K562 (cell line): ENCODE measurements around the gene SMOC2.

Experiments used
- CCAR2 ChIP-seq: fragments of 200-400 bp; formaldehyde crosslinking; IDR thresholded peaks from 2 replicates; pipeline ENCODE4 v1.6.1; 2017; ENCODE audit warnings: mild to moderate bottlenecking, low read depth, low read length
- POLR2A ChIP-seq: fragments of 450-650 bp; conservative IDR thresholded peaks from 2 replicates; pipeline ENCODE4 v1.6.1; 2016
- TF ChIP-seq, protein P1 (sequence below), 3 experiments: IDR thresholded peaks in 2 of 3; conservative IDR thresholded peaks in 1 of 3; 2 replicates each; pipeline ENCODE4 v1.5.1; 2011 to 2012; ENCODE audit warnings: low read length in 3 of 3, mild to moderate bottlenecking in 3 of 3, control low read depth in 2 of 3, improper control_type of control experiment in 1 of 3, inconsistent platforms in 1 of 3, low read depth in 1 of 3, mixed read lengths in 1 of 3, moderate library complexity in 1 of 3; ENCODE audit not compliant: insufficient read depth in 2 of 3

DNA sequence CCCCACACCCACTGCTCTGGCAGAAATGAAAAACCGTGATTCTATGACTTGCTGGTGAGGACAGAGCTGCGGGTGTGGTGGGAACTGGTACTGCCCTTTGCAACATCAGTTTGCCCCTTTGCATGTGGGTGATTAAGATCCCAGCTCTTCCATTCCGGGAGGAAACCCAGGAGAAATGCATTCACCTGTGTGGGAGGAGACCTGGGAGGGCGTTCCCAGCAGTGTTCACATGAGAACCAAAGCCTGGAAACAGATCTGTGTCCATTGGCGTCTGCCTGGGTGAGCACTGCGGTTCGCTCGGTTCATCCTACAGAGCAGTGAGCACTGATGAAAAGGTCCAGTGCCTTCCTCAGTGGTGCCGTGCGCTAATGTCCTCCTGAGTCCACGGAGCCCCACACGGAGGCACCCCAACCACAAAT lies 89.7 kb downstream of the SMOC2 start:
- TF ChIP-seq CCAR2 (no peak), POLR2A (no peak)
- TF ChIP-seq, protein P1, sequence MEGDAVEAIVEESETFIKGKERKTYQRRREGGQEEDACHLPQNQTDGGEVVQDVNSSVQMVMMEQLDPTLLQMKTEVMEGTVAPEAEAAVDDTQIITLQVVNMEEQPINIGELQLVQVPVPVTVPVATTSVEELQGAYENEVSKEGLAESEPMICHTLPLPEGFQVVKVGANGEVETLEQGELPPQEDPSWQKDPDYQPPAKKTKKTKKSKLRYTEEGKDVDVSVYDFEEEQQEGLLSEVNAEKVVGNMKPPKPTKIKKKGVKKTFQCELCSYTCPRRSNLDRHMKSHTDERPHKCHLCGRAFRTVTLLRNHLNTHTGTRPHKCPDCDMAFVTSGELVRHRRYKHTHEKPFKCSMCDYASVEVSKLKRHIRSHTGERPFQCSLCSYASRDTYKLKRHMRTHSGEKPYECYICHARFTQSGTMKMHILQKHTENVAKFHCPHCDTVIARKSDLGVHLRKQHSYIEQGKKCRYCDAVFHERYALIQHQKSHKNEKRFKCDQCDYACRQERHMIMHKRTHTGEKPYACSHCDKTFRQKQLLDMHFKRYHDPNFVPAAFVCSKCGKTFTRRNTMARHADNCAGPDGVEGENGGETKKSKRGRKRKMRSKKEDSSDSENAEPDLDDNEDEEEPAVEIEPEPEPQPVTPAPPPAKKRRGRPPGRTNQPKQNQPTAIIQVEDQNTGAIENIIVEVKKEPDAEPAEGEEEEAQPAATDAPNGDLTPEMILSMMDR (IDR thresholded peaks at IDR 0.05 in 2 of 3, conservative IDR thresholded peaks at IDR 0.05 in 1 of 3; ENCODE audit: insufficient read depth in 2 of 3, low read depth in 1 of 3, low read length in 3 of 3): no peak
